Effector memory CD4-positive, alpha-beta T cell (primary cell): Measurements from ENCODE around the gene KRT80.
A peak's percentile ranks its signal among the peaks of the same experiment; 100 is the strongest.

Experiments used
- DNase-seq, 3 donors: peaks; one replicate each; pipeline ENCODE4 v3.0.0-alpha.2; 2020
- H3K27ac ChIP-seq: 2 replicates; pipeline ENCODE4 v1.7.0; 2013; ENCODE audit warnings: mild to moderate bottlenecking, low read length, moderate library complexity; ENCODE audit not compliant: insufficient read depth, poor library complexity, severe bottlenecking
- H3K27me3 ChIP-seq: replicated peaks from 2 replicates; pipeline ENCODE4 v1.7.0; 2013; ENCODE audit warnings: mild to moderate bottlenecking, low read length; ENCODE audit not compliant: insufficient read depth, control insufficient read depth, poor library complexity, severe bottlenecking
- H3K36me3 ChIP-seq: 2 replicates; pipeline ENCODE4 v1.7.0; 2013; ENCODE audit warnings: mild to moderate bottlenecking, low read length, moderate library complexity; ENCODE audit not compliant: control insufficient read depth, insufficient read depth
- H3K4me1 ChIP-seq: 2 replicates; pipeline ENCODE4 v1.7.0; 2013; ENCODE audit warnings: low read length, mild to moderate bottlenecking; ENCODE audit not compliant: control insufficient read depth, insufficient read depth, poor library complexity, severe bottlenecking
- H3K4me3 ChIP-seq: 2 replicates; pipeline ENCODE4 v1.7.0; 2013; ENCODE audit warnings: low read length, low read depth, mild to moderate bottlenecking; ENCODE audit not compliant: insufficient read depth, poor library complexity, severe bottlenecking
- H3K9me3 ChIP-seq: 2 replicates; pipeline ENCODE4 v1.7.0; 2013; ENCODE audit warnings: mild to moderate bottlenecking, low read length, moderate library complexity; ENCODE audit not compliant: control insufficient read depth

Gene KRT80

GRCh38 chr12:52168019-52168717 is 23.6 kb downstream of the KRT80 start:
- H3K9me3 ChIP-seq: no peaks in the 10 kb centered on the region
- H3K27me3 ChIP-seq: no peaks in the 10 kb centered on the region
- no peaks in the 10 kb centered on the region for H3K36me3 ChIP-seq
- DNase-seq: no peak
- no peak overlapping the region for H3K27ac ChIP-seq
- H3K4me3 ChIP-seq: no peak overlapping the region
- H3K4me1 ChIP-seq: no peaks in the 10 kb centered on the region

GRCh38 chr12:52167526-52167925 is 24.3 kb downstream of the KRT80 start:
- H3K27ac ChIP-seq: no peak overlapping the region
- H3K4me3 ChIP-seq: no peak overlapping the region
- H3K9me3 ChIP-seq: no peaks in the 10 kb centered on the region
- no peaks in the 10 kb centered on the region for H3K27me3 ChIP-seq
- no peaks in the 10 kb centered on the region for H3K4me1 ChIP-seq
- DNase-seq: no peak
- no peaks in the 10 kb centered on the region for H3K36me3 ChIP-seq

- no peaks in the 10 kb centered on the region for H3K36me3 ChIP-seq
- H3K27me3 ChIP-seq: no peaks in the 10 kb centered on the region
- no peak for DNase-seq
- H3K4me1 ChIP-seq: peaks cover 6% of the 10 kb centered on the region
- no peaks in the 10 kb centered on the region for H3K9me3 ChIP-seq
- no peak overlapping the region for H3K27ac ChIP-seq
- no peak overlapping the region for H3K4me3 ChIP-seq
Measured at GRCh38 chr12:52166672-52167071, 25.1 kb downstream of the KRT80 start.

- DNase-seq: no peak
- no peak overlapping the region for H3K27ac ChIP-seq
Measured at GRCh38 chr12:52165096-52165855, 26.5 kb downstream of the KRT80 start.

GRCh38 chr12:52164624-52165023 is 27.2 kb downstream of the KRT80 start:
- no peak for DNase-seq
- Histone ChIP-seq H3K27me3 (no peaks in the 10 kb centered on the region), H3K4me3 (no peak overlapping the region), H3K9me3 (no peaks in the 10 kb centered on the region), H3K27ac (no peak overlapping the region), H3K4me1 (peaks cover 13% of the 10 kb centered on the region), H3K36me3 (no peaks in the 10 kb centered on the region)

More at GRCh38 chr12:52165096-52165855, 26.5 kb downstream of the KRT80 start:
- Histone ChIP-seq H3K4me1 (peaks cover 13% of the 10 kb centered on the region), H3K36me3 (no peaks in the 10 kb centered on the region), H3K27me3 (no peaks in the 10 kb centered on the region), H3K4me3 (no peak overlapping the region), H3K9me3 (no peaks in the 10 kb centered on the region)

GRCh38 chr12:52162981-52163380 is 28.8 kb downstream of the KRT80 start:
- Histone ChIP-seq H3K4me1 (peaks cover 13% of the 10 kb centered on the region), H3K4me3 (no peak overlapping the region), H3K27ac (no peak overlapping the region), H3K9me3 (no peaks in the 10 kb centered on the region), H3K36me3 (no peaks in the 10 kb centered on the region), H3K27me3 (no peaks in the 10 kb centered on the region)
- DNase-seq: no peak

GRCh38 chr12:52160200-52160599 is 31.6 kb downstream of the KRT80 start:
- H3K27me3 ChIP-seq: no peaks in the 10 kb centered on the region
- H3K4me3 ChIP-seq: no peak overlapping the region
- H3K9me3 ChIP-seq: no peaks in the 10 kb centered on the region
- H3K36me3 ChIP-seq: no peaks in the 10 kb centered on the region
- no peak overlapping the region for H3K27ac ChIP-seq
- peaks cover 31% of the 10 kb centered on the region for H3K4me1 ChIP-seq
- no peak for DNase-seq

GRCh38 chr12:52157566-52158150 is 34.2 kb downstream of the KRT80 start:
- DNase-seq: no peak
- Histone ChIP-seq H3K27me3 (no peaks in the 10 kb centered on the region), H3K36me3 (no peaks in the 10 kb centered on the region), H3K27ac (no peak overlapping the region), H3K9me3 (no peaks in the 10 kb centered on the region), H3K4me1 (peaks cover 45% of the 10 kb centered on the region), H3K4me3 (no peak overlapping the region)

- peak; percentile 43 to 67 (median 48) for DNase-seq
- H3K4me3 ChIP-seq: no peak overlapping the region
- no peaks in the 10 kb centered on the region for H3K36me3 ChIP-seq
- no peak overlapping the region for H3K27ac ChIP-seq
- H3K4me1 ChIP-seq: peaks cover 47% of the 10 kb centered on the region
- H3K27me3 ChIP-seq: no peaks in the 10 kb centered on the region
- H3K9me3 ChIP-seq: no peaks in the 10 kb centered on the region
Measured at GRCh38 chr12:52156757-52157565, 34.9 kb downstream of the KRT80 start.
